HepG2 (cell line): ENCODE data around the gene TNP1.

Source experiments
- CREB1 ChIP-seq, 2 experiments: fragments of 450-650 bp in 1 of 2; IDR thresholded peaks; 2 replicates each; pipeline ENCODE4 v1.6.1; 2016 to 2017; ENCODE audit warnings: control low read depth in 1 of 2, mild to moderate bottlenecking in 1 of 2, missing compliant biosample characterization in 1 of 2, missing genetic modification characterization in 1 of 2
- CTCF ChIP-seq: sonication (generic); formaldehyde crosslinking; IDR thresholded peaks from 2 replicates; pipeline ENCODE4 v1.5.0; 2020; ENCODE audit warnings: mild to moderate bottlenecking, missing genetic modification reagents, moderate library complexity
- ESRRA ChIP-seq: sonication (generic); formaldehyde crosslinking; IDR thresholded peaks from 2 replicates; pipeline ENCODE4 v1.5.1; 2020; ENCODE audit warnings: mild to moderate bottlenecking, low read depth, missing genetic modification reagents
- ETS1 ChIP-seq: sonication (generic); formaldehyde crosslinking; IDR thresholded peaks from 2 replicates; pipeline ENCODE4 v1.4.0; 2020; ENCODE audit warnings: missing genetic modification reagents
- FOSL1 ChIP-seq: sonication (generic); formaldehyde crosslinking; IDR thresholded peaks from 2 replicates; pipeline ENCODE4 v1.9.0; 2021; ENCODE audit warnings: missing genetic modification reagents, borderline replicate concordance
- HDAC6 ChIP-seq: fragments of 200-600 bp; sonication (generic); IDR thresholded peaks from 2 replicates; pipeline ENCODE4 v1.7.0; 2017; ENCODE audit warnings: mild to moderate bottlenecking, antibody characterized with exemption, low read length, low read depth
- MYC ChIP-seq: sonication (generic); formaldehyde crosslinking; IDR thresholded peaks from 2 replicates; pipeline ENCODE4 v1.9.0; 2021; ENCODE audit warnings: missing genetic modification reagents, borderline replicate concordance
- ZNF280B ChIP-seq: sonication (generic); formaldehyde crosslinking; IDR thresholded peaks from 2 replicates; pipeline ENCODE4 v1.5.0; 2020; ENCODE audit warnings: missing genetic modification reagents, mild to moderate bottlenecking, borderline replicate concordance
- TF ChIP-seq, protein P1 (sequence below), 2 experiments: sonication (generic) in 1 of 2; formaldehyde crosslinking in 1 of 2; IDR thresholded peaks; 2 replicates each; pipeline versions ENCODE4 v1.4.0 to v1.6.1; 2018 to 2020; ENCODE audit warnings: missing genetic modification reagents in 2 of 2, borderline replicate concordance in 1 of 2, low read depth in 1 of 2, mild to moderate bottlenecking in 1 of 2, missing biosample characterization in 1 of 2

DNA sequence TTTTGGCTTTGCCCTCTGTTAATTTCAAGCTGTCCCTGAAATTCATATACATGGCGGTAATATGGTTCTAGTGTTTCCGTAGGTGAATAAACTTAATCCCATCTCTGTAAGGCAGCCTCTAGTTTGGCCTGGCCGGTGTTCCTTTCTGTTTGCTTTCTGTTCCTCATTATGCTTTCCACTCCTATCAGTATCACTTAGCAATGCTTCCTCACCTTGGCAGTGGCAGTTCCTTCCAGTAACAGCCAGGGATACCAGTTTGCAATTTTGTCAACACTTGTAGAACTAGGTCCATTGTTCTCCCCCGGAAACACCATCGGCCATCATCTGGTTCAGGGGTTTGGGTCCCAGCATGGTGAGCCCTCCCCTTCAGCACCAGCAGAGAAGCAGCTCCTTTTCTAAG is 18.2 kb upstream of the TNP1 start:
- no peak for TF ChIP-seq CTCF (CRISPR knock-in tag)
- no peak for TF ChIP-seq ZNF280B
- TF ChIP-seq FOSL1 (CRISPR knock-in tag): no peak
- no peak for TF ChIP-seq MYC (CRISPR knock-in tag)
- no peak for TF ChIP-seq HDAC6
- no peak for TF ChIP-seq CREB1 (IDR thresholded peaks at IDR 0.05)
- no peak for TF ChIP-seq CREB1 (CRISPR knock-in tag; IDR thresholded peaks at IDR 0.05)
- no peak for TF ChIP-seq ESRRA (CRISPR knock-in tag)
- TF ChIP-seq, protein P1, sequence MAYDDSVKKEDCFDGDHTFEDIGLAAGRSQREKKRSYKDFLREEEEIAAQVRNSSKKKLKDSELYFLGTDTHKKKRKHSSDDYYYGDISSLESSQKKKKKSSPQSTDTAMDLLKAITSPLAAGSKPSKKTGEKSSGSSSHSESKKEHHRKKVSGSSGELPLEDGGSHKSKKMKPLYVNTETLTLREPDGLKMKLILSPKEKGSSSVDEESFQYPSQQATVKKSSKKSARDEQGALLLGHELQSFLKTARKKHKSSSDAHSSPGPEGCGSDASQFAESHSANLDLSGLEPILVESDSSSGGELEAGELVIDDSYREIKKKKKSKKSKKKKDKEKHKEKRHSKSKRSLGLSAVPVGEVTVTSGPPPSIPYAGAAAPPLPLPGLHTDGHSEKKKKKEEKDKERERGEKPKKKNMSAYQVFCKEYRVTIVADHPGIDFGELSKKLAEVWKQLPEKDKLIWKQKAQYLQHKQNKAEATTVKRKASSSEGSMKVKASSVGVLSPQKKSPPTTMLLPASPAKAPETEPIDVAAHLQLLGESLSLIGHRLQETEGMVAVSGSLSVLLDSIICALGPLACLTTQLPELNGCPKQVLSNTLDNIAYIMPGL (CRISPR knock-in tag; IDR thresholded peaks at IDR 0.05; ENCODE audit: borderline replicate concordance in 1 of 2, low read depth in 1 of 2): no peak
- TF ChIP-seq ETS1 (CRISPR knock-in tag): no peak
